GM19025 (cell line): ENCODE data around the gene FMC1.

Experiments
- ATAC-seq: cut with Tn5 transposase; IDR thresholded peaks from one replicate; pipeline ENCODE4 v1.9.1; 2021; ENCODE audit warnings: mild to moderate bottlenecking, low read depth, moderate library complexity; ENCODE audit not compliant: unreplicated experiment

The FMC1 gene

DNA sequence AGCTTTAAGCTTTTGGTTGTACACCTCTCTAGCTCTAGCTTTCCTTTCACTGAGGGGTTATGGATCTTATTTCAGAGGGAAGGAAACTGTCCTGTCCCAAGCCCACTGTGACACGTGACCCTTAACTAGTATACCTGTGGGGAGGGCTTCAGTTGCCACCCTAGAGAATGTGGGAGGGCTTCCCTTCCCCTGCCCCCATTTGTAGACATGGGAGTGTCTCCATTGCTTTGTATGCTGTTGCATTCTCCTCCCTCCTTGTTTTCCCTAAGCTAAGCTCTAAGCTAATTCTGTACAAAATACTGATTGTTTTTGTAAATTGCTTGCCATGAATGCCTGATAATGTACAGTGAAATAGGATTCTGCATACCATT lies 29.8 kb downstream of the FMC1 start:
- no peak for ATAC-seq

DNA sequence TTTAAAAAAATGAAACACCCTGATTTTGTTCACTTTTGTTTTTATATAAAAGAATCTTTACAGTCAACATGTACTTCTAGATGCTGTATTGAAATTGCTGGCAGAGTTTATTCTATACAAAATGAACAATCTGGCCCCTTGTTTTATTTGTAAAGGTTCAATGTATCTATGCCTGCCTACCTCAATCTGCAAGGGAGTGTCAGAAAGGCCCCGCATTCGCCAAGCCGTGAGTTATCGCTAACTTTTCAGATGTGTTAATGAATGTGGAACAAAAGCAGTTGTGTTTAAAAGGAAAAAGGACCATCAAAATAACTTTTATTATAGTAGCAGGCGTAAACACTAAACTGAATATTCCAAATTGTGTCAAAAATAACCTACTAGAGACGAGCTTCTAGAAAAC lies 33.1 kb downstream of the FMC1 start:
- no peak for ATAC-seq

DNA sequence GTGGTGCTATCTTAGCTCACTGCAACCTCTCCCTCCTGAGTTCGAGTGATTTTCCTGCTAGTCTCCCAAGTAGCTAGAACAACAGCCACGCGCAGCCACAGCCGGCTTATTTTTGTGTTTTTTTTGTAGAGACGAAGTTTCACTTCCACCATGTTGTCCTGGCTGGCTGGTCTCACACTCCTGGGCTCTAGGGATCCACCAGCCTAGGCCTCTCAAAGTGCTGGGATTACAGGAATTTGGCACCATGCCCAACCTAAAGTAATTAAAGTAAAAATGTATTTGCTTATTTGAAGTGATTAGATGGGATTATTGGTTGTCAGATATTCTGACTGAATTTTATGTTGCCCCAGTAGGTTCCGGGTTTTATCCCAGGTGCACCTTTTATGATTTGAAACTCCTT lies 41.3 kb downstream of the FMC1 start:
- ATAC-seq: no peak

DNA sequence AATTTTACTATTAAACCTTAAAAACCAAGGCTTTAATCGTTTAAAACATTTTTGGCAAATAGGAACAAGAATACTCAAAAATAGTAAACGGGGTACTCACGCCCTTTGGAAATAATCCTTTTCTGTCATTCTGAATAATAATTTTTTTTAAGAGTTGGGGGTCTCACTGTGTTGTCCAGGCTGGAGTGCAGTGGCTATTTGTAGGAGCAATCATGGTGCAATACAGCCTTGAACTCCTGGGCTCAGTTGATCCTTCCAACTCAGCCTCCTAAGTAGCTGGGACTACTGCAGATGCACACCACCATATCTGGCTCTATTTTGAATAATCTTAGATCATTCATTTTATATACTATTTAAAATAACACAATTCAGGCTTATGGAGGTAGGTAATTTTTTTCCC lies 43.5 kb downstream of the FMC1 start:
- no peak for ATAC-seq

DNA sequence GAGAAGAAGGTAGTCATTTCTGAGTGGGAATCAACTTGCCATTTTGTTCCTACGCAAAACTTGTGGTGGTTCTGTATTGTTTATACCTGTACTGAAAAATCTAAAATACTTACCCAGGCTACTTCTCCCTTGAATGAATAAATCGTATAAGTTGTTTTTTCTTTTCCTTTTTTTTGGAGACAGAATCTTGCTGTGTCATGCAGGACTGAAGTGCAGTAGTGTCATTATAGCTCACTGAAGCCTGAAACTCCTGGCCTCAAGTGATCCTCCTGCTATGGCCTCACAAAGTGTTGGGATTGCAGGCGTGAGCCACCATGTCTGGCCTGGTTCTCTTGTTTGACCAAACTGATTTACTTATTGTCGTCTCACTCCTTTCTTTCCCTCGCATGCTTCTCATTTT lies 46.5 kb downstream of the FMC1 start:
- ATAC-seq: no peak

DNA sequence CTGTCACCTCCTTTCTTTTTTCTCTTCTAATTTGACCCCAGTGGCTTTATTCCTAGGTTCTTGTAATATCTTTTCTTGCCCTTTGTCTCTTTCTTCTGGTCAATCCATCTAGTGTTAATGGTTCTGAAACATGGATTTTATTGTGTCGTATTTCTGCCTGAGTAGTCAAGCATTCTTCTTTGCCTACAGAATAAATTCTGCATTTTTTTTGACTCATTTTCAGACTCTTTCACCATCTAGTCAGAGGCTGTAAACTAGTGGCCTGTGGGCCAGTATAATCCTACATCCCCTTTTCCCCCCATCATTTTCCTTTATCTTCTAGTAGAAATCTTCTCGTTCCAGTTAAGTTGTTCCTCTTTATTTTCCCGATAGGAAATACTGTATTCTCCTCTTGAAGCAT lies 48.0 kb downstream of the FMC1 start:
- no peak for ATAC-seq

DNA sequence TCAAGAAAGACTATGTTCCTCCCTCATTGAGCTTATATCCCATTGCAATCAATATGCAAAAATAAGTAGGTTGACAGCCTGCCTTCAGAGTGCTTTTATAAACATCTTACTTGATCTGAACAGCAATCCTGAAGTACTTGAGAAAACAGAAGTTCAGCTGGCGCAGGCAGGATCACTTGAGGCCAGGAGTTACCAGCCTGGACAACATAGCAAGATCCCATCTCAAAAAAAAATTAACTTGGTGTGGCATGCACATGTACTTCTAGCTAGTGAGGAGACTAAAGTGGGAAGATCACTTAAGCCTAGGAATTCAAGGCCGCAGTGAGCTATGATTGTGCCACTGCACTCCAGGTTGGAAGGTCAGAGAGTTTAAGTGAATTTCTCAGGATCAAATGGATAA lies 48.6 kb downstream of the FMC1 start:
- ATAC-seq: no peak

DNA sequence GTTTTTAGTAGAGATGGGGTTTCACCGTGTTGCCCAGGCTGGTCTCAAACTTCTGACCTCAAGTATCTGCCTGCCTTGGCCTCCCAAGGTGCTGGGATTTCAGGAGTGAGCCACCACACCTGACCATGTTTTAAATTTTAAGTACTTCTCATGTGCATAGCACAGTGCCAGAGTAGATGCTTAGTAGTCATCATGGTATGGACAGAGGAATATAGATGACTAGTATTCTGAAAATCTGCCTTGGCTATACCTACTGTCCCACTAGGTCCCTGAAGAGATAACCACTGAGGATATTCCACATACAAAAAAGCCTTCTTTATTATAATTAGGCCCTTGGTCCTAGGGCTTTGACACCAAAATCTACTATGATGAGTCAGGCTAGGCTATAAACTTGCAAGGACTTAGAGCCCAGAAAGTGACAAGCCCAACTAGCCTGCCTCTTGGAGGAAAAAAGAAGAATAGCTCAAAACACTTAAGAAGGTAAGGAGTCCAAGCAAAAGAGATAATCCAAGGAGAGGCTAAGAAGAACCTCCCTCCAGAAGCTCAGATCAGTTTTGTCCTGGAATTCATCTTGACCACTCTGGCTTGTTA lies 52.6 kb downstream of the FMC1 start:
- no peak for ATAC-seq

DNA sequence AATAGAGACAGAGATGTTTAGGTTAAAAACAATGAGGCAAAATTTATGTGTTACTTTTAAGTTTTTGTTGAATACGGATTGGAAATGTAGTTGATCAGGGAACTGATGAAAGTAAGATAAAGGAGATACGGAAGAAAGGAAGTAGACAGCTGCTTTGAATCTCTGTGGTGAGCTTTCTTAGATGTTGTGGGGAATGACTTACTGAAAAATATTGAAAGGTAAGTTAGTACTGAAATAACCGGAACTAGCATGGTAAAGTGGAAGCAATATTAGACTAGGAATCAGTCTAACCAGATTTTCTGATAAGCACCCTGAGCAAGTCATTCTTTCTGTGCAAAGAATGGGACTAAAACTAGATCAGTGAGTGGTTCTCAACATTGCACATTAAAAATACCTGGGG lies 53.4 kb downstream of the FMC1 start:
- ATAC-seq: no peak
